Panc1 (cell line): Measurements from ENCODE around the gene ZMYM2. TPM values are rescaled to one million over a fixed set of nuclear protein-coding genes. Genes with fewer than 3 reads are reported as not detected.

ENCODE experiments used
- ATAC-seq: fragments of 200-7000 bp; cut with Tn5 transposase; 2 replicates; pipeline ENCODE4 v1.9.1; 2020; ENCODE audit warnings: mild to moderate bottlenecking, moderate library complexity
- BruUV-seq: library from RNA; stranded (reverse); fragments of 400-500 nt; replicated peaks from 2 replicates; lab custom pipeline; 2021; lab: Mats Ljungman, UMichigan
- CTCF ChIA-PET: fragments of 300-600 bp; sonication (Branson Sonifier 250); formaldehyde crosslinking; loops from one replicate; lab custom pipeline; 2022; ENCODE audit warnings: antibody characterized with exemption; lab: Charles Lee
- POLR2A ChIA-PET: fragments of 300-600 bp; sonication (Branson Sonifier 250); formaldehyde crosslinking; loops from one replicate; lab custom pipeline; 2022; ENCODE audit warnings: antibody characterized with exemption; lab: Charles Lee
- DNase-seq: peaks from one replicate; pipeline ENCODE4 v3.0.0-alpha.2; 2010; ENCODE audit warnings: low read depth, low spot score
- H3K27ac ChIP-seq: 2 replicates; pipeline ENCODE4 v1.5.1; 2011; ENCODE audit warnings: mild to moderate bottlenecking, low read length, inconsistent platforms
- H3K27me3 ChIP-seq: fragments of 200-500 bp; sonication (Bioruptor generic); 2 replicates; pipeline ENCODE4 v1.6.0; 2014; ENCODE audit warnings: low read length, inconsistent platforms; ENCODE audit not compliant: control insufficient read depth, insufficient read depth
- H3K36me3 ChIP-seq: fragments of 200-500 bp; sonication (Bioruptor generic); 2 replicates; pipeline ENCODE4 v1.5.1; 2014; ENCODE audit warnings: inconsistent platforms, mild to moderate bottlenecking, low read length, moderate library complexity; ENCODE audit not compliant: control insufficient read depth, insufficient read depth
- H3K4me1 ChIP-seq: 2 replicates; pipeline ENCODE4 v1.5.1; 2011; ENCODE audit warnings: inconsistent platforms, mild to moderate bottlenecking, low read length, moderate library complexity; ENCODE audit not compliant: control insufficient read depth, insufficient read depth
- H3K4me3 ChIP-seq, 2 experiments: 2 replicates each; pipeline ENCODE4 v1.5.1; 2011 to 2012; ENCODE audit warnings: low read depth in 2 of 2, low read length in 2 of 2, mild to moderate bottlenecking in 2 of 2, inconsistent platforms in 1 of 2, moderate library complexity in 1 of 2
- H3K9me3 ChIP-seq: fragments of 200-500 bp; sonication (Bioruptor generic); 2 replicates; pipeline ENCODE4 v1.5.1; 2014; ENCODE audit warnings: low read depth, mild to moderate bottlenecking, inconsistent platforms, low read length, moderate library complexity; ENCODE audit not compliant: control insufficient read depth, insufficient read depth
- POLR2AphosphoS5 ChIP-seq: IDR thresholded peaks from 2 replicates; pipeline ENCODE4 v1.6.1; 2012; ENCODE audit warnings: mild to moderate bottlenecking, low read depth, low read length, moderate library complexity
- SIN3A ChIP-seq: IDR thresholded peaks from 2 replicates; pipeline ENCODE4 v1.6.1; 2012; ENCODE audit warnings: low read depth, mild to moderate bottlenecking, low read length, moderate library complexity, borderline replicate concordance; ENCODE audit not compliant: insufficient read depth
- TCF7L2 ChIP-seq: IDR thresholded peaks from 2 replicates; pipeline ENCODE4 v1.6.1; 2011; ENCODE audit warnings: mild to moderate bottlenecking, low read depth, low read length, inconsistent platforms
- in situ Hi-C: cut with HindIII; loops from 2 replicates; pipeline ENCODE4 v1.10.0; 2016; ENCODE audit warnings: low sequenced_read_pairs, low pct_unique_long_range_greater_than_20kb
- intact Hi-C: fragments of 100-400 bp; cut with micrococcal nuclease; formaldehyde crosslinking; loops from one replicate; pipeline ENCODE4 v1.10.0; 2022; ENCODE audit not compliant: unreplicated experiment
- total RNA-seq: library from RNA; stranded (reverse); gene quantifications from one replicate; pipeline ENCODE4 v1.2.1, GENCODE V29; 2021; ENCODE audit not compliant: unreplicated experiment
- TF ChIP-seq, protein P1 (sequence below), 2 experiments: IDR thresholded peaks; 2 replicates each; pipeline ENCODE4 v1.6.1; 2011 to 2012; ENCODE audit warnings: low read depth in 2 of 2, control low read depth in 1 of 2, low read length in 1 of 2, mild to moderate bottlenecking in 1 of 2, moderate library complexity in 1 of 2; ENCODE audit not compliant: insufficient read depth in 1 of 2
- TF ChIP-seq, protein P2 (sequence below): fragments of 450-650 bp; IDR thresholded peaks from 2 replicates; pipeline ENCODE4 v1.5.1; 2017; ENCODE audit warnings: mild to moderate bottlenecking

The ZMYM2 gene
- total RNA-seq, 1 experiment from 2014 or later: 64.3 TPM

DNA sequence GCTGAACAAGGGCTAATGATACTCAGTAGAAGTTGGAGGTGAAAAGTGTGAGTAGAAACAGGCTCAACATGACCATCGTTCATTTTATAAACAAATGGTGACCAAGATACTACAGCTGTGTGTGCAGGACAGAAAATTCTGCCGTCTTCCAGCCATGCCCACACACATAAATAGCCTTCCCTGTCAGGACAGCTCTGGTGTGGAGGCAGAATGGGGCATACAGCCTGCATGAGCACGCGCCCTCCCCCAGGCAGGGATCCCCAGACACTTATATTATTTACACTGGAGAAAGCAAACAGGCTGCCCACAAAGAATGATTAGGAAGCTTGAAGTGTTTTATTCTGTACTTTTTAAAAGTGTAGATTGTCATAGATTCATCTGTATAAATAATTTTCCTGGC, 182.0 kb downstream of the ZMYM2 start:
- ATAC-seq (no peak), DNase-seq (no peak)
- H3K36me3 ChIP-seq: no peaks in the 10 kb centered on the region
- intact Hi-C loops: no loop called here
- no peaks in the 10 kb centered on the region for H3K9me3 ChIP-seq
- H3K27ac ChIP-seq: no peak overlapping the region
- BruUV-seq: no TSS peak
- TF ChIP-seq, protein P1, sequence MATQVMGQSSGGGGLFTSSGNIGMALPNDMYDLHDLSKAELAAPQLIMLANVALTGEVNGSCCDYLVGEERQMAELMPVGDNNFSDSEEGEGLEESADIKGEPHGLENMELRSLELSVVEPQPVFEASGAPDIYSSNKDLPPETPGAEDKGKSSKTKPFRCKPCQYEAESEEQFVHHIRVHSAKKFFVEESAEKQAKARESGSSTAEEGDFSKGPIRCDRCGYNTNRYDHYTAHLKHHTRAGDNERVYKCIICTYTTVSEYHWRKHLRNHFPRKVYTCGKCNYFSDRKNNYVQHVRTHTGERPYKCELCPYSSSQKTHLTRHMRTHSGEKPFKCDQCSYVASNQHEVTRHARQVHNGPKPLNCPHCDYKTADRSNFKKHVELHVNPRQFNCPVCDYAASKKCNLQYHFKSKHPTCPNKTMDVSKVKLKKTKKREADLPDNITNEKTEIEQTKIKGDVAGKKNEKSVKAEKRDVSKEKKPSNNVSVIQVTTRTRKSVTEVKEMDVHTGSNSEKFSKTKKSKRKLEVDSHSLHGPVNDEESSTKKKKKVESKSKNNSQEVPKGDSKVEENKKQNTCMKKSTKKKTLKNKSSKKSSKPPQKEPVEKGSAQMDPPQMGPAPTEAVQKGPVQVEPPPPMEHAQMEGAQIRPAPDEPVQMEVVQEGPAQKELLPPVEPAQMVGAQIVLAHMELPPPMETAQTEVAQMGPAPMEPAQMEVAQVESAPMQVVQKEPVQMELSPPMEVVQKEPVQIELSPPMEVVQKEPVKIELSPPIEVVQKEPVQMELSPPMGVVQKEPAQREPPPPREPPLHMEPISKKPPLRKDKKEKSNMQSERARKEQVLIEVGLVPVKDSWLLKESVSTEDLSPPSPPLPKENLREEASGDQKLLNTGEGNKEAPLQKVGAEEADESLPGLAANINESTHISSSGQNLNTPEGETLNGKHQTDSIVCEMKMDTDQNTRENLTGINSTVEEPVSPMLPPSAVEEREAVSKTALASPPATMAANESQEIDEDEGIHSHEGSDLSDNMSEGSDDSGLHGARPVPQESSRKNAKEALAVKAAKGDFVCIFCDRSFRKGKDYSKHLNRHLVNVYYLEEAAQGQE (IDR thresholded peaks at IDR 0.05; ENCODE audit: insufficient read depth in 1 of 2, low read depth in 2 of 2, low read length in 1 of 2): no peak
- TF ChIP-seq TCF7L2 (no peak), SIN3A (no peak), POLR2AphosphoS5 (no peak)
- TF ChIP-seq, protein P2, sequence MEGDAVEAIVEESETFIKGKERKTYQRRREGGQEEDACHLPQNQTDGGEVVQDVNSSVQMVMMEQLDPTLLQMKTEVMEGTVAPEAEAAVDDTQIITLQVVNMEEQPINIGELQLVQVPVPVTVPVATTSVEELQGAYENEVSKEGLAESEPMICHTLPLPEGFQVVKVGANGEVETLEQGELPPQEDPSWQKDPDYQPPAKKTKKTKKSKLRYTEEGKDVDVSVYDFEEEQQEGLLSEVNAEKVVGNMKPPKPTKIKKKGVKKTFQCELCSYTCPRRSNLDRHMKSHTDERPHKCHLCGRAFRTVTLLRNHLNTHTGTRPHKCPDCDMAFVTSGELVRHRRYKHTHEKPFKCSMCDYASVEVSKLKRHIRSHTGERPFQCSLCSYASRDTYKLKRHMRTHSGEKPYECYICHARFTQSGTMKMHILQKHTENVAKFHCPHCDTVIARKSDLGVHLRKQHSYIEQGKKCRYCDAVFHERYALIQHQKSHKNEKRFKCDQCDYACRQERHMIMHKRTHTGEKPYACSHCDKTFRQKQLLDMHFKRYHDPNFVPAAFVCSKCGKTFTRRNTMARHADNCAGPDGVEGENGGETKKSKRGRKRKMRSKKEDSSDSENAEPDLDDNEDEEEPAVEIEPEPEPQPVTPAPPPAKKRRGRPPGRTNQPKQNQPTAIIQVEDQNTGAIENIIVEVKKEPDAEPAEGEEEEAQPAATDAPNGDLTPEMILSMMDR: no peak
- no peak overlapping the region for H3K4me3 ChIP-seq
- in situ Hi-C loops: no loop called here
- no peaks in the 10 kb centered on the region; the same call in none of the 2 replicates for H3K4me1 ChIP-seq
- no peaks in the 10 kb centered on the region for H3K27me3 ChIP-seq
- CTCF ChIA-PET: interaction anchor here (0.6 kb wide), 1 partner anchor 14 kb away, joined by 3 read pairs; no protein-coding TSS in a partner anchor
- POLR2A ChIA-PET: no interaction called here

Other genes with a start within 250 kb of the ZMYM2 start
- gene PSPC1, start 175.8 kb upstream of the ZMYM2 start, total RNA-seq: 39.1 TPM
- 11.8 TPM for gene ZMYM5, start 95.1 kb upstream of the ZMYM2 start, total RNA-seq
- gene GJA3, start 202.3 kb downstream of the ZMYM2 start, total RNA-seq: 11.6 TPM
- 54.2 TPM for gene GJB2, start 234.2 kb downstream of the ZMYM2 start, total RNA-seq